ENCODE data around the gene HDAC4. TPM values are rescaled to one million over a fixed set of nuclear protein-coding genes. Genes with fewer than 3 reads are reported as not detected.
"Not testable (repeated sequence)": the region's sequence is repeated elsewhere in the genome, so short reads cannot be mapped to it uniquely, and the experiment has no call there.

Gene HDAC4
- total RNA-seq, 4 donors from 2014 or later = 68.0 to 123 (median 86.5) TPM

DNA sequence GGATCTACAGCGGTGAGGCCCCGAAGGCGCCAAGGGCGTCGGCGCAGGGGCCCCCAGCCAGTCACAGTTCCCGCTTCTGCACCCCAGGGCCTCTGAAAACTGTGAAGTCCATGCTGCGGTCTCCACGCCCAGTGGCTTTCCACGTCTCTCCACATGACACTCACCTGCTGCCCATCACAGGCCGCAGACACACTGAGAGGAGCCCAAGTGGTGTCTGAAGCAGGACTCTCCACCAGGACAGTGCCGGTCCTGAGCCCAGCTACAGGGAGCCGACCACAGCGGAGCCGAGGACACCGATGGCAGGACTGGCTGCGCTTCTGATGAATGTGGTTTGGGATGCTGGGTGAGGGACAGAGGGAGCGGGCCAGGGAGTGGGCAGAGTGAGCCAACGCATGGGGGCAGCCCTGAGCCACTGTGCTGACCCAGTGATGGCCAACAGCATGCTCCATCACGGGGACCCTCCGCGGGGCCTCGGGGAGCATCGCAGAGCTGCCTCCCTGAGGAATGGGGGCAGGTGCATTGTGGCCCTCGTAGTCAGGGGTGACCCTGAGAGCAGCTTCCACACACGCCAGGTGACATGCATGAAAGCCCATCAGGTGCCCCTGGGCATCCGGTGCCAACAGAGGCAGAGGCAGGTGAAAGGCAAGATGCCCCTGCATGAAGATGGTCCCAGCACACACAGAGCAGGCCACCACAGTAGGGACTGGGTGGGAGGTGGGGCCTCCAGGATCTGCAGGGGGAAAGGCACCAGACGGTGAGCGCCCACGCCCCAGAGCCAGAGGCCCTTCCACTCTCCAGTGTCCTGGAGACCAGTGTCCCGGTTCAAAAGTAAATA is 116.6 kb downstream of the HDAC4 start:
- peak in 1 of 2 donors; percentile 9 for DNase-seq (ENCODE audit: low spot score in 2 of 2)
- H3K9me3 ChIP-seq = no peaks in the 10 kb centered on the region
- H3K4me3 ChIP-seq = no peak overlapping the region
- no peaks in the 10 kb centered on the region for H3K27me3 ChIP-seq
- H3K27ac ChIP-seq = no peak overlapping the region
- WGBS, 2 donors = 83 to 85% methylated on average over 24 to 31 of the region's 31 CpGs
- peaks cover 0 to 6% (median 0%) of the 10 kb centered on the region in 3 donors for H3K36me3 ChIP-seq
- TF ChIP-seq CTCF (IDR thresholded peaks at IDR 0.05) = peak in 2 of 5 experiments; percentile 15 to 23
- no peak for TF ChIP-seq POLR2A (IDR thresholded peaks at IDR 0.05)
- peaks cover 0 to 68% (median 43%) of the 10 kb centered on the region in 4 donors for H3K4me1 ChIP-seq

- WGBS, 2 donors = 93 to 95% methylated on average over 21 to 29 of the region's 29 CpGs
- H3K27ac ChIP-seq = no peak overlapping the region
- no peaks in the 10 kb centered on the region for H3K27me3 ChIP-seq
- H3K4me1 ChIP-seq = peaks cover 0 to 68% (median 47%) of the 10 kb centered on the region in 4 donors
- peaks cover 0 to 6% (median 0%) of the 10 kb centered on the region in 3 donors for H3K36me3 ChIP-seq
- TF ChIP-seq POLR2A (IDR thresholded peaks at IDR 0.05) = no peak
- no peak for TF ChIP-seq CTCF (IDR thresholded peaks at IDR 0.05)
- no peak for TF ChIP-seq EP300 (IDR thresholded peaks at IDR 0.05)
- no peaks in the 10 kb centered on the region for H3K9me3 ChIP-seq
- DNase-seq (ENCODE audit: low spot score in 2 of 2) = peak in 1 of 2 donors; percentile 10
- H3K4me3 ChIP-seq = no peak overlapping the region
Measured at GRCh38 chr2:239283288-239283945, 117.4 kb downstream of the HDAC4 start.

DNA sequence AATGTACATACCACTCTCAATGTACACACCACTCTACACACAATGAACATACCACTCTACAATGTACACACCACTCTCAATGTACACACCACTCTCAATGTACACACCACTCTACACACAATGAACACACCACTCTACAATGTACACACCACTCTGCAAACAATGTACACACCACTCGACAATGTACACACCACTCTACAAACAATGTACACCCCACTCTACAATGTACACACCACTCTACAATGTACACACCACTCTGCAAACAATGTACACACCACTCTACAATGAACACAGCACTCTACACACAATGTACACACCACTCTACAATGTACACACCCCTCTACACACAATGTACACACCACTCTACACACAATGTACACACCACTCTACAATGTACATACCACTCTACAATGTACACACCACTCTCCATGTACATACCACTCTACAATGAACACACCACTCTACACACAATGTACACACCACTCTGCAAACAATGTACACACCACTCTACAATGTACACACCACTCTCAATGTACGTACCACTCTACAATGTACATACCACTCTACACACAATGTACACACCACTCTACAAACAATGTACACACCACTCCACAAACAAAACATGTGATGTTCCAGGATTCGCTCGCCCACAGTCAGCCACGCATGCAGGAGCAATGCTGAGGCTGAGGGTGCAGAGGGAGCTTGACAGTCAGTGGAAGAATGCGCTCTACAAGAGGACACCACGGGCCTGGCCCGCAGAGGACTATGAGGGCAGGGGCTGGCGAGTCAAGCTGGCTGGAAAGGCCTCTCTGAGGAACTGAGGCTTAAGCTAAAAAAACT is 118.2 kb downstream of the HDAC4 start:
- Histone ChIP-seq H3K27ac (no peak overlapping the region), H3K4me3 (no peak overlapping the region), H3K27me3 (no peaks in the 10 kb centered on the region), H3K4me1 (peaks cover 0 to 62% (median 40%) of the 10 kb centered on the region in 4 donors), H3K9me3 (no peaks in the 10 kb centered on the region), H3K36me3 (peaks cover 0 to 6% (median 0%) of the 10 kb centered on the region in 3 donors)
- no peak for DNase-seq (ENCODE audit: low spot score in 2 of 2)
- whole genome bisulfite sequencing, 2 donors = 93 to 97% methylated on average over 9 of the region's 9 CpGs
- no peak for TF ChIP-seq CTCF (IDR thresholded peaks at IDR 0.05)
- no peak for TF ChIP-seq POLR2A (IDR thresholded peaks at IDR 0.05)
- TF ChIP-seq EP300 (IDR thresholded peaks at IDR 0.05) = no peak

GRCh38 chr2:239280296-239281017 is 120.4 kb downstream of the HDAC4 start:
- peak in 1 of 2 donors; percentile 41 for DNase-seq (ENCODE audit: low spot score in 2 of 2)
- H3K4me3 ChIP-seq, H3K27me3 ChIP-seq, H3K9me3 ChIP-seq, H3K36me3 ChIP-seq: not testable (repeated sequence)
- peak in 1 of 2 donors; percentile 49 for TF ChIP-seq EP300 (IDR thresholded peaks at IDR 0.05)
- Histone ChIP-seq H3K27ac (peak overlapping the region in 2 of 4 donors; percentile 71 to 72), H3K4me1 (peaks cover 0 to 57% (median 44%) of the 10 kb centered on the region in 4 donors)
- 60 to 61% methylated on average over 14 of the region's 14 CpGs for WGBS, 2 donors

All from tibial nerve (tissue), 4 donors.